ENCODE measurements around the gene USP47.

DNA sequence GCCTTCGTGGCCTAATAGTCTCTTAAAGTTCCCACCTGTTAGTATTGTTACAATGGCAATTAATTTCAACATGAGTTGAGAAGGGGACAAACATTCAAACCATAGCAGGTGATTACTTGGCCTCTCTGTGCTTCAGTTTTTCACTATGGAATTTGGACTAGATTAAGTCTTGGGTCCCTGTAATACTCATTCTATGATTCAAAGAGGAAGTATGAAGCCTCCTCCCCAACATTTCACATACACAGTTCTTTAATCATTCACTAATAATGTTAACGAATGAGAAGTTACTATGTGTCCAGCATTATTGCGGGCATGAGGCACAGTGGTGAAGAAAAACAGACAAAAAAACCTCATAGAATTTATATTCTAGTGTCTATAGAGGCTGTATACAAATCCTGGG, 19.9 kb upstream of the USP47 start:
- TF ChIP-seq CHD4 (IDR thresholded peaks at IDR 0.05; ENCODE audit: borderline replicate concordance) (no peak), MAFK (IDR thresholded peaks at IDR 0.05; ENCODE audit: partially characterized antibody) (no peak), RAD21 (conservative IDR thresholded peaks at IDR 0.05 in 1 of 2, IDR thresholded peaks at IDR 0.05 in 1 of 2) (no peak), POLR2A (IDR thresholded peaks at IDR 0.05; ENCODE audit: low read length) (no peak), HDAC2 (IDR thresholded peaks at IDR 0.05) (no peak)
- TF ChIP-seq, protein P1, sequence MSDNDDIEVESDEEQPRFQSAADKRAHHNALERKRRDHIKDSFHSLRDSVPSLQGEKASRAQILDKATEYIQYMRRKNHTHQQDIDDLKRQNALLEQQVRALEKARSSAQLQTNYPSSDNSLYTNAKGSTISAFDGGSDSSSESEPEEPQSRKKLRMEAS (IDR thresholded peaks at IDR 0.05), result no peak
- TF ChIP-seq, protein P2, sequence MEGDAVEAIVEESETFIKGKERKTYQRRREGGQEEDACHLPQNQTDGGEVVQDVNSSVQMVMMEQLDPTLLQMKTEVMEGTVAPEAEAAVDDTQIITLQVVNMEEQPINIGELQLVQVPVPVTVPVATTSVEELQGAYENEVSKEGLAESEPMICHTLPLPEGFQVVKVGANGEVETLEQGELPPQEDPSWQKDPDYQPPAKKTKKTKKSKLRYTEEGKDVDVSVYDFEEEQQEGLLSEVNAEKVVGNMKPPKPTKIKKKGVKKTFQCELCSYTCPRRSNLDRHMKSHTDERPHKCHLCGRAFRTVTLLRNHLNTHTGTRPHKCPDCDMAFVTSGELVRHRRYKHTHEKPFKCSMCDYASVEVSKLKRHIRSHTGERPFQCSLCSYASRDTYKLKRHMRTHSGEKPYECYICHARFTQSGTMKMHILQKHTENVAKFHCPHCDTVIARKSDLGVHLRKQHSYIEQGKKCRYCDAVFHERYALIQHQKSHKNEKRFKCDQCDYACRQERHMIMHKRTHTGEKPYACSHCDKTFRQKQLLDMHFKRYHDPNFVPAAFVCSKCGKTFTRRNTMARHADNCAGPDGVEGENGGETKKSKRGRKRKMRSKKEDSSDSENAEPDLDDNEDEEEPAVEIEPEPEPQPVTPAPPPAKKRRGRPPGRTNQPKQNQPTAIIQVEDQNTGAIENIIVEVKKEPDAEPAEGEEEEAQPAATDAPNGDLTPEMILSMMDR (IDR thresholded peaks at IDR 0.05), result no peak
